Hepatocyte (in vitro differentiated cells): Measurements from ENCODE around the gene ADCY1. TPM values are rescaled to one million over a fixed set of nuclear protein-coding genes. Genes with fewer than 3 reads are reported as not detected.

ENCODE experiments used
- DNase-seq: peaks from one replicate; pipeline ENCODE4 v3.0.0-alpha.2; 2016; ENCODE audit warnings: low spot score
- H2AFZ ChIP-seq: fragments of 200-600 bp; sonication (generic); 2 replicates; pipeline ENCODE4 v1.6.0; 2016; ENCODE audit warnings: antibody characterized with exemption, mild to moderate bottlenecking
- H3K27ac ChIP-seq: fragments of 200-600 bp; sonication (generic); 2 replicates; pipeline ENCODE4 v1.5.1; 2016; ENCODE audit warnings: mild to moderate bottlenecking
- H3K27me3 ChIP-seq: fragments of 200-600 bp; sonication (generic); 2 replicates; pipeline ENCODE4 v1.6.1; 2016
- H3K36me3 ChIP-seq: fragments of 200-600 bp; sonication (generic); replicated peaks from 2 replicates; pipeline ENCODE4 v1.5.1; 2016; ENCODE audit warnings: low read depth; ENCODE audit not compliant: insufficient read depth
- H3K4me1 ChIP-seq: fragments of 200-600 bp; sonication (generic); 2 replicates; pipeline ENCODE4 v1.5.1; 2016; ENCODE audit warnings: mild to moderate bottlenecking, moderate library complexity; ENCODE audit not compliant: insufficient read depth
- H3K4me2 ChIP-seq: fragments of 200-600 bp; sonication (generic); 2 replicates; pipeline ENCODE4 v1.6.0; 2016
- H3K4me3 ChIP-seq: fragments of 200-600 bp; sonication (generic); 2 replicates; pipeline ENCODE4 v1.5.1; 2016; ENCODE audit warnings: mild to moderate bottlenecking
- H3K79me2 ChIP-seq: fragments of 200-600 bp; sonication (generic); 2 replicates; pipeline ENCODE4 v1.6.0; 2017; ENCODE audit warnings: mild to moderate bottlenecking
- H3K9me2 ChIP-seq: fragments of 200-600 bp; sonication (generic); replicated peaks from 2 replicates; pipeline ENCODE4 v1.6.0; 2017; ENCODE audit warnings: mild to moderate bottlenecking; ENCODE audit not compliant: insufficient read depth
- H3K9me3 ChIP-seq: fragments of 200-600 bp; sonication (generic); 2 replicates; pipeline ENCODE4 v1.5.1; 2016; ENCODE audit warnings: low read depth, mild to moderate bottlenecking
- H4K20me1 ChIP-seq: fragments of 200-600 bp; sonication (generic); 2 replicates; pipeline ENCODE4 v1.6.0; 2016; ENCODE audit warnings: mild to moderate bottlenecking; ENCODE audit not compliant: insufficient read depth, poor library complexity, severe bottlenecking
- CTCF ChIP-seq: fragments of 200-600 bp; sonication (generic); IDR thresholded peaks from 2 replicates; pipeline ENCODE4 v1.5.1; 2016; ENCODE audit warnings: antibody characterized with exemption, mild to moderate bottlenecking; ENCODE audit not compliant: poor library complexity
- EZH2 ChIP-seq: fragments of 200-600 bp; sonication (generic); IDR thresholded peaks from 2 replicates; pipeline ENCODE4 v1.6.1; 2016; ENCODE audit warnings: antibody characterized with exemption, mild to moderate bottlenecking, borderline replicate concordance
- EZH2phosphoT487 ChIP-seq: fragments of 200-600 bp; sonication (generic); IDR thresholded peaks from one replicate; pipeline ENCODE4 v1.6.1; 2018; ENCODE audit warnings: antibody characterized with exemption, mild to moderate bottlenecking, low read depth, moderate library complexity; ENCODE audit not compliant: unreplicated experiment, severe bottlenecking
- WGBS: methylation state at CpG from one replicate; pipeline ENCODE4 v1.1.6; 2016; ENCODE audit warnings: low lambda C conversion rate; ENCODE audit errors: missing lambda C conversion rate; 5-methylcytosine and 5-hydroxymethylcytosine counted together
- polyA plus RNA-seq: library from polyadenylated mRNA; unstranded; fragments of >200 nt; fragmentation: Nextera tagmentation; extraction: Ambion mirVana; gene quantifications from 2 replicates; pipeline ENCODE4 v1.2.1, GENCODE V29; 2016
- total RNA-seq: library from RNA; depleted of rRNA; stranded (reverse); fragments of >200 nt; gene quantifications from 2 replicates; pipeline ENCODE4 v1.2.3, GENCODE V29; 2014

The ADCY1 gene
- total and polyA plus RNA-seq, 2 experiments from 2014 or later: 1.3 to 2.9 TPM

- Histone ChIP-seq H3K79me2 (no peaks in the 10 kb centered on the region), H3K9me2 (no peaks in the 10 kb centered on the region), H3K4me3 (no peak overlapping the region), H3K9me3 (no peaks in the 10 kb centered on the region), H3K27ac (no peak overlapping the region), H3K4me2 (no peak overlapping the region), H3K4me1 (no peaks in the 10 kb centered on the region), H3K36me3 (no peaks in the 10 kb centered on the region), H3K27me3 (no peaks in the 10 kb centered on the region), H4K20me1 (no peaks in the 10 kb centered on the region), H2AFZ (no peak overlapping the region)
- TF ChIP-seq EZH2: no peak
- no peak for TF ChIP-seq CTCF
- no peak for TF ChIP-seq EZH2phosphoT487
- WGBS: 87% methylated on average over 6 of the region's 6 CpGs
- no peak for DNase-seq
Measured at GRCh38 chr7:45660201-45660900, 86.2 kb downstream of the ADCY1 start.

GRCh38 chr7:45660901-45661211 lies 86.7 kb downstream of the ADCY1 start:
- no peak for TF ChIP-seq EZH2phosphoT487
- no peak for TF ChIP-seq EZH2
- TF ChIP-seq CTCF: no peak
- H3K9me2 ChIP-seq: no peaks in the 10 kb centered on the region
- no peak for DNase-seq
- H3K4me2 ChIP-seq: no peak overlapping the region
- H3K4me1 ChIP-seq: no peaks in the 10 kb centered on the region
- no peak overlapping the region for H3K4me3 ChIP-seq
- H3K9me3 ChIP-seq: no peaks in the 10 kb centered on the region
- no peaks in the 10 kb centered on the region for H3K79me2 ChIP-seq
- H2AFZ ChIP-seq: no peak overlapping the region
- H3K27ac ChIP-seq: no peak overlapping the region
- no peaks in the 10 kb centered on the region for H3K36me3 ChIP-seq
- H3K27me3 ChIP-seq: no peaks in the 10 kb centered on the region
- no peaks in the 10 kb centered on the region for H4K20me1 ChIP-seq
- 79% methylated on average over 1 of the region's 1 CpG for WGBS

GRCh38 chr7:45661302-45661995 lies 87.3 kb downstream of the ADCY1 start:
- no peaks in the 10 kb centered on the region for H3K9me3 ChIP-seq
- H3K4me2 ChIP-seq: no peak overlapping the region
- no peaks in the 10 kb centered on the region for H3K9me2 ChIP-seq
- no peak overlapping the region for H3K27ac ChIP-seq
- H3K4me3 ChIP-seq: no peak overlapping the region
- WGBS: 89% methylated on average over 16 of the region's 16 CpGs
- H3K79me2 ChIP-seq: no peaks in the 10 kb centered on the region
- no peaks in the 10 kb centered on the region for H4K20me1 ChIP-seq
- H2AFZ ChIP-seq: no peak overlapping the region
- TF ChIP-seq EZH2: no peak
- TF ChIP-seq CTCF: no peak
- TF ChIP-seq EZH2phosphoT487: no peak
- H3K4me1 ChIP-seq: no peaks in the 10 kb centered on the region
- H3K27me3 ChIP-seq: no peaks in the 10 kb centered on the region
- H3K36me3 ChIP-seq: no peaks in the 10 kb centered on the region
- DNase-seq: no peak
